Mesendoderm (in vitro differentiated cells): Measurements from ENCODE around the gene PPOX.

Experiments
- DNase-seq: peaks from one replicate; pipeline ENCODE4 v3.0.0; 2013
- H2AK5ac ChIP-seq: 2 replicates; pipeline ENCODE4 v1.6.1; 2013; ENCODE audit warnings: low read length, inconsistent platforms
- H2BK120ac ChIP-seq: 2 replicates; pipeline ENCODE4 v1.6.1; 2013; ENCODE audit warnings: low read depth, mild to moderate bottlenecking, low read length, moderate library complexity, mixed read lengths
- H2BK15ac ChIP-seq: replicated peaks from 2 replicates; pipeline ENCODE4 v1.6.1; 2013; ENCODE audit warnings: low read depth, mild to moderate bottlenecking, moderate library complexity
- H2BK5ac ChIP-seq: 2 replicates; pipeline ENCODE4 v1.6.1; 2013; ENCODE audit warnings: low read length, inconsistent platforms
- H3K18ac ChIP-seq: 2 replicates; pipeline ENCODE4 v1.6.1; 2013; ENCODE audit warnings: mild to moderate bottlenecking, low read length, mixed read lengths
- H3K23ac ChIP-seq: one replicate; pipeline ENCODE4 v1.6.1; 2013; ENCODE audit warnings: low read length
- H3K27ac ChIP-seq: 2 replicates; pipeline ENCODE4 v1.5.1; 2013; ENCODE audit warnings: low read depth, mild to moderate bottlenecking, inconsistent platforms, low read length, moderate library complexity
- H3K27me3 ChIP-seq: 2 replicates; pipeline ENCODE4 v1.6.1; 2013; ENCODE audit warnings: low read length, control low read depth, mild to moderate bottlenecking, inconsistent platforms; ENCODE audit not compliant: insufficient read depth, poor library complexity
- H3K36me3 ChIP-seq: 2 replicates; pipeline ENCODE4 v1.6.1; 2013; ENCODE audit warnings: low read length, inconsistent platforms; ENCODE audit not compliant: control insufficient read depth, insufficient read depth
- H3K4ac ChIP-seq: one replicate; pipeline ENCODE4 v1.6.1; 2013; ENCODE audit warnings: low read depth, mild to moderate bottlenecking, low read length, moderate library complexity
- H3K4me1 ChIP-seq: 2 replicates; pipeline ENCODE4 v1.6.1; 2013; ENCODE audit warnings: low read depth, low read length, inconsistent platforms; ENCODE audit not compliant: control insufficient read depth
- H3K4me2 ChIP-seq: 2 replicates; pipeline ENCODE4 v1.6.1; 2013; ENCODE audit warnings: low read length
- H3K4me3 ChIP-seq: 2 replicates; pipeline ENCODE4 v1.5.1; 2013; ENCODE audit warnings: mild to moderate bottlenecking, low read length
- H3K56ac ChIP-seq: one replicate; pipeline ENCODE4 v1.6.1; 2013; ENCODE audit warnings: low read length
- H3K79me1 ChIP-seq: 2 replicates; pipeline ENCODE4 v1.6.1; 2013; ENCODE audit warnings: low read length, inconsistent platforms
- H3K79me2 ChIP-seq: 2 replicates; pipeline ENCODE4 v1.6.1; 2013; ENCODE audit warnings: mild to moderate bottlenecking, low read length; ENCODE audit not compliant: control insufficient read depth, insufficient read depth
- H3K9ac ChIP-seq: 2 replicates; pipeline ENCODE4 v1.6.1; 2013; ENCODE audit warnings: low read length, inconsistent platforms
- H4K5ac ChIP-seq: one replicate; pipeline ENCODE4 v1.6.1; 2013; ENCODE audit warnings: low read length
- H4K8ac ChIP-seq: one replicate; pipeline ENCODE4 v1.6.1; 2013; ENCODE audit warnings: low read depth, mild to moderate bottlenecking, control low read depth, low read length, moderate library complexity
- WGBS: extraction: QIAGEN DNeasy Blood & Tissue Kit; methylation state at CpG from one replicate; pipeline ENCODE4 v1.1.7; 2013; ENCODE audit warnings: low lambda C conversion rate, missing lambda C conversion rate; ENCODE audit not compliant: insufficient coverage; ENCODE audit errors: extremely low coverage; 5-methylcytosine and 5-hydroxymethylcytosine counted together

PPOX gene

GRCh38 chr1:161162052-161162451 is 4.2 kb upstream of the PPOX start:
- H2BK15ac ChIP-seq, result no peak overlapping the region
- no peak overlapping the region for H3K23ac ChIP-seq
- H3K27me3 ChIP-seq, result no peaks in the 10 kb centered on the region
- no peak overlapping the region for H4K8ac ChIP-seq
- H3K4ac ChIP-seq, result no peak overlapping the region
- no peak overlapping the region for H3K18ac ChIP-seq
- DNase-seq, result no peak
- H3K56ac ChIP-seq, result no peak overlapping the region
- no peak overlapping the region for H3K9ac ChIP-seq
- H2BK5ac ChIP-seq, result no peak overlapping the region
- no peaks in the 10 kb centered on the region for H3K79me2 ChIP-seq
- H3K4me2 ChIP-seq, result no peak overlapping the region
- no peak overlapping the region for H3K4me3 ChIP-seq
- no peak overlapping the region for H4K5ac ChIP-seq
- WGBS, result no CpG with 5 or more reads among the region's 7 CpGs
- no peak overlapping the region for H2BK120ac ChIP-seq
- peaks cover 5% of the 10 kb centered on the region for H3K79me1 ChIP-seq
- no peak overlapping the region for H2AK5ac ChIP-seq
- H3K4me1 ChIP-seq, result peaks cover 2% of the 10 kb centered on the region
- H3K27ac ChIP-seq, result no peak overlapping the region
- H3K36me3 ChIP-seq, result no peaks in the 10 kb centered on the region

- Histone ChIP-seq H3K79me2 (no peaks in the 10 kb centered on the region), H3K9ac (no peak overlapping the region), H3K23ac (no peak overlapping the region)
Observed at GRCh38 chr1:161162806-161163205, 3.4 kb upstream of the PPOX start.

GRCh38 chr1:161163793-161164192 is 2.4 kb upstream of the PPOX start:
- Histone ChIP-seq H3K18ac (no peak overlapping the region), H2AK5ac (no peak overlapping the region), H3K4me1 (peaks cover 2% of the 10 kb centered on the region), H3K27ac (no peak overlapping the region), H2BK15ac (no peak overlapping the region), H3K79me1 (peaks cover 5% of the 10 kb centered on the region), H4K8ac (no peak overlapping the region), H3K79me2 (no peaks in the 10 kb centered on the region), H3K4ac (no peak overlapping the region), H3K27me3 (no peaks in the 10 kb centered on the region), H2BK120ac (no peak overlapping the region), H4K5ac (no peak overlapping the region), H3K23ac (no peak overlapping the region), H3K9ac (no peak overlapping the region), H3K36me3 (no peaks in the 10 kb centered on the region), H3K56ac (no peak overlapping the region), H3K4me3 (no peak overlapping the region), H2BK5ac (no peak overlapping the region), H3K4me2 (no peak overlapping the region)
- no CpG with 5 or more reads among the region's 5 CpGs for WGBS
- no peak for DNase-seq

More at GRCh38 chr1:161162806-161163205, 3.4 kb upstream of the PPOX start:
- Histone ChIP-seq H2AK5ac (no peak overlapping the region), H3K4ac (no peak overlapping the region), H2BK15ac (no peak overlapping the region), H2BK120ac (no peak overlapping the region), H3K27me3 (no peaks in the 10 kb centered on the region), H3K4me3 (no peak overlapping the region), H4K5ac (no peak overlapping the region), H3K56ac (no peak overlapping the region), H3K18ac (no peak overlapping the region), H4K8ac (no peak overlapping the region), H3K36me3 (no peaks in the 10 kb centered on the region), H3K4me2 (no peak overlapping the region), H3K4me1 (peaks cover 2% of the 10 kb centered on the region), H3K79me1 (peaks cover 5% of the 10 kb centered on the region), H2BK5ac (no peak overlapping the region), H3K27ac (no peak overlapping the region)
- no CpG with 5 or more reads among the region's 10 CpGs for WGBS
- no peak for DNase-seq

GRCh38 chr1:161164901-161165610 is 1.2 kb upstream of the PPOX start:
- DNase-seq, result no peak
- no peak overlapping the region for H3K27ac ChIP-seq
- H2BK120ac ChIP-seq, result no peak overlapping the region
- H3K4me3 ChIP-seq, result no peak overlapping the region
- no peak overlapping the region for H3K4ac ChIP-seq
- peak overlapping the region; percentile 29 for H3K4me2 ChIP-seq
- peak overlapping the region; percentile 46 for H3K56ac ChIP-seq
- no peaks in the 10 kb centered on the region for H3K79me2 ChIP-seq
- H2BK5ac ChIP-seq, result no peak overlapping the region
- H2BK15ac ChIP-seq, result no peak overlapping the region
- H4K5ac ChIP-seq, result no peak overlapping the region
- no peak overlapping the region for H3K23ac ChIP-seq
- no peak overlapping the region for H3K18ac ChIP-seq
- no CpG with 5 or more reads among the region's 14 CpGs for WGBS
- no peaks in the 10 kb centered on the region for H3K27me3 ChIP-seq
- H2AK5ac ChIP-seq, result no peak overlapping the region
- H3K4me1 ChIP-seq, result no peaks in the 10 kb centered on the region
- H3K36me3 ChIP-seq, result no peaks in the 10 kb centered on the region
- peaks cover 5% of the 10 kb centered on the region for H3K79me1 ChIP-seq
- peak overlapping the region; percentile 82 for H3K9ac ChIP-seq
- H4K8ac ChIP-seq, result no peak overlapping the region

- H2BK5ac ChIP-seq, result no peak overlapping the region
- peak overlapping the region; percentile 85 for H3K56ac ChIP-seq
- no CpG with 5 or more reads among the region's 33 CpGs for WGBS
- DNase-seq, result peak; percentile 74
- H2BK15ac ChIP-seq, result no peak overlapping the region
- no peak overlapping the region for H3K4ac ChIP-seq
- H4K5ac ChIP-seq, result no peak overlapping the region
- no peaks in the 10 kb centered on the region for H3K27me3 ChIP-seq
- no peak overlapping the region for H4K8ac ChIP-seq
- no peaks in the 10 kb centered on the region for H3K79me2 ChIP-seq
- no peak overlapping the region for H2BK120ac ChIP-seq
- H3K4me2 ChIP-seq, result peak overlapping the region; percentile 77
- peak overlapping the region; percentile 76 for H3K4me3 ChIP-seq
- H3K4me1 ChIP-seq, result no peaks in the 10 kb centered on the region
- H3K9ac ChIP-seq, result peak overlapping the region; percentile 83
- H2AK5ac ChIP-seq, result no peak overlapping the region
- H3K79me1 ChIP-seq, result no peaks in the 10 kb centered on the region
- H3K18ac ChIP-seq, result no peak overlapping the region
- H3K27ac ChIP-seq, result peak overlapping the region; percentile 10
- no peak overlapping the region for H3K23ac ChIP-seq
- peaks cover 4% of the 10 kb centered on the region for H3K36me3 ChIP-seq
Observed at GRCh38 chr1:161166669-161167548, 683 bp downstream of the PPOX start.
